SW480 (cell line): ENCODE data around the gene USHBP1.
A peak's percentile ranks its signal among the peaks of the same experiment; 100 is the strongest.

ENCODE experiments used
- DNase-seq: peaks from one replicate; pipeline ENCODE4 v3.0.0-alpha.2; 2016; ENCODE audit warnings: low spot score

Gene USHBP1

GRCh38 chr19:17262557-17262956 is 2.0 kb downstream of the USHBP1 start:
- DNase-seq, result no peak

- DNase-seq, result peak; percentile 84
These were observed 3.7 kb downstream of the USHBP1 start for GRCh38 chr19:17260842-17261325.

GRCh38 chr19:17259934-17260333 is 4.6 kb downstream of the USHBP1 start:
- DNase-seq, result no peak

GRCh38 chr19:17259118-17259780 is 5.3 kb downstream of the USHBP1 start:
- DNase-seq, result no peak

GRCh38 chr19:17256130-17256529 is 8.4 kb downstream of the USHBP1 start:
- no peak for DNase-seq

GRCh38 chr19:17255150-17255621 is 9.4 kb downstream of the USHBP1 start:
- DNase-seq, result peak; percentile 48

GRCh38 chr19:17254636-17255035 is 9.9 kb downstream of the USHBP1 start:
- no peak for DNase-seq

- no peak for DNase-seq
These were observed 14.5 kb downstream of the USHBP1 start for GRCh38 chr19:17249887-17250548.

DNA sequence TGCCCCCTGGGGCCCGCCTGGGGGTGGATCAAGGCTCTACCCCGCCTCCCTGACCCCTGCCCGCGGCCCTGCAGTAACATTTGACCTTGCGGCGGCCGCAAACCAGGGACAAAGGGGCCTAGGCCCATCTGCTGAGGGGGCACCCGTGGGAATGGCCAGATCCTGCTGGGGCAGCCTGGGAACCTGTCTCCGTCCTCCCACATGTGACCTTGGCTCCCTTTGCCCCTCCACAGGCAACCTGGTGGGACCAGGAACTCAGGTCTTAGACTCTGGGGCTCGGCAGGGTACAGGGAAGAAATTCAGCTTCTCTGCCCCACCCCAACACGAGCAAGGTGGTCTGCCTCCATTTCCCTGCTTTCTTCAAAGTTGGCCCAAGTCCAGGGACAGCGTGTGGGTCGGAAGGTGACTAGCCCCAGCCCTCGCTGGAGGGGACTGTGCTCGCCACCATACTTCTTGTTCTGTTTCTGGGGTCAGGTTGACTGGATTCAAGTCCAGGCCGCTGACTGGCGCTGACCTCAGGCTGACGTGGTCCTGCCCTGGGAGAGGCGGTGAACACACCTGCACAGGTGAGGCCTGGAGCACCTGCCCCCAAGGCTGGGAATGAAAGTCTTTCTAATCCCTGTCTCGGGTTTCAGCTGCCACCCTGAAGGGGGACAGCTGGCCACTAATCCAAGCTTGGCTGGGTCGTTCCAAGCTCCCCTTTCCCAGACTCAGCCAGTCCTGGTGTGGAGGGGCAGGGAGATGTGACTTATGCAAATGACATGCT is 16.4 kb downstream of the USHBP1 start:
- DNase-seq, result peak; percentile 43

DNA sequence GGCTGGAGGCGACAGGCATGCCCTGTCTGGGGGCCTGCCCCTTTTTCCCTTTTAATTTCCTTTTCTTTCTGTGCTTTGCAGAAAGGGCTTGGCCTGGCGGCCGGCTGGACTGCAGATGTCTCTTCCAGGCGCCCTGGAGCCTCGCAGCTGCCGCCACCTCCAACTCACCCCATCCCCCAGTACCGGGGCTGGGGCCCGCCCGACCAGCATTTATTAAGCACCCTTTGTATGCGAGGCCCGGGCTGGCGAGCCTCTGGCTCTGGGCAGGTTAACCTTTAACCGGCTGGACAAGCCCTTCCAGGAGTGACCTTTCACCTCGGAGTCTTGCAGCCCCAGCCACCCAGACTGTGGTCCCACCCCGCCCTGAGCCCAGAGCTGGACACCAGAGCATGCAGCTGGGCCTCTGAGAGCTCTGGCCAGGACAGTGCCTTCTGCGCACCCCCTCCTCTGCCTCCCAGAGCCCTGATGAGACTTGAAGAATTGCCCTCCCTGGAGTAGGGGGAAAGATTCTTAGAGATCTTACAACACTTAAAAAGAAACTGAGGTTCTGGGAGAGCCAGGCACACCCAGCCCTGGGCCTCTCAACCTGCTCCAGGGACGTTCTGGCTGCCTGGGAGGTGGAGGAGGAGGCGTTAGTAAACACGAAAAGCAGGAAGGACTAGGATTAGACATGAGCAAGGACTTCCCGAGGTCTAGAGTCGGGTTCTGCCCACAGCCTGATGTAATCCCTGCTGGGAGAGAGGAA is 17.7 kb downstream of the USHBP1 start:
- DNase-seq, result no peak

- DNase-seq, result no peak
These were observed 19.0 kb downstream of the USHBP1 start, which contains the start of gene NR2F6 for GRCh38 chr19:17245535-17245984. TSS of gene NR2F6 (minus strand) at chr19:17245919. CDS start at chr19:17245220, 699 bp downstream.

DNA sequence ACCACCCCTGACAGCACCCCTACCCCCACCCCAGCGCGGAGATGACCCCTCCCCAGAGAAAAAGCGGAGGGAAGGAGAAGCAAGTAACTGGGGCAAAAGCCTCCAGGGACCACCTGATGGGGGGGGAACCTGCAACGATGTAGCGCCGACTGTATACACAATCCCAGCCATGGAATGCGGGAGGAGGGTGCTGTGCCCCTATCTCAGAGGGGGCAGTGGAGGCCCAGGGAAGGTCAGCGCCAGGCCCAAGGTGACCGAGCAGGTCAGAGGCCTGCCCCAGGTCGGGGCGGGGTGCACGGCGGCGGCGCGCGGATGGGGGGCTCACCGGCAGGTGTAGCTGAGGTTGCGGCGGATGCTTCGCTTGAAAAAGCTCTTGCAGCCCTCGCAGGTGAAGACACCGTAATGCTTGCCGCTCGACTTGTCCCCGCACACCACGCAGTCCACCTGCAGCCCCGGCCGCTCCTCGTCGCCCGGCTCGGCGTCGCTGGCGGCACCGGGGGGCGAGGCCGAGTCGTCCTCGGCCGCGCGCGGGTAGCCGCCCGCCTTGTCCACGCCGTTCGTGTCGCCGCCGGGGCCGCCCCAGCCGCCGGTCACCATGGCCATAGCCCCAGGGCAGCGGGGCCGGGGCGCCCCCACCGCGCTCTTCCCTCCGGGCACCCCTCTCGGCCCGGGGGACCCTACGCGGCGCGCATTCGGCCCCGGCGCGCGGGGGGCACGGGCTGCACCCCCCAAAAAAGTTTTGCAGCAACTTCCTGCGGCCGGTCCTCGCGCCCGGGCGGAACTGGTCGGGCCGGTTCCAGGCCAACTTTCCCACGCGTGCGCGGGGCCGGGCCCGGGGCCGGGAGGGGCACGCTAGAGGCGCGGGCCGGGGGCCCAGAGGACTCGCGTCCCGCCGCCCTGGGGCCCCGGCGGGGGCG is 19.7 kb downstream of the USHBP1 start:
- no peak for DNase-seq

DNA sequence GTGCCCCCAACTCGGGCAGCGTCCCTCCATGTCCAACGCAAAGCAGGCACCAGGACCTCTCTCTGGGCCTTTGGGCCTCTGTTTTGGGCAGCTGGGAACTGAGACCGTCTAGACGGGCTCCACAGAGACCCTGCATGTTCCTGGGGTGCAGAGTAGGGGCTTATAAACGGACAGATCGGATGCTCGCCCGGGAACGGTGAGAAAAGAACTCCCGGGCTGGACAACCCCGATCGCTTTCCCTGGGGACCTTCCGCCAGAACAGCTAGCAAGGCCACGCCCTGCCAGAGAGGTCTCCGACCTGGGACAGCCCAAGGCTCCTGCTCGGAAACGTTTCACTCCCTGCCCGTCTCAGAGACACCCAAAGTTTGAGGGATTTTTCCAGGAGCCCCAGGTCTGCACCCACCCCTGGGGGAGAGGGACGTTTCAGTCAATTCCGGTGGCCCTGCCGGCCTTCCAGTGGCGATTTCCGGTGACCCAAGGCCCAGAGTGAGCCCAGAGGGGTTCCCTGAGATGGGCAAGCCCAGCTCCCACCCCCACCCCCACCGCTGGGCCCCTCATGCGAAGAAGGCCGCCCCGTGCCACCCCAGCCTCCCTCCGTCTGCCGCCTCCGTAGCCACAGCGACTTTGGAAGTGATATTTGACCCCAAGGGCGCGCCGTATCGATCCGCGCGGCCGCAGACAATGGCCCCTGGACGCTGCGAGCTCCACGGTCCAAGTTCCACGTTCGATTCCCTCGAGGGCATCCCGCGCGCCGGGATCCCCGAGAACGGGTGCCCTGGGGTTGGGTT is 20.5 kb downstream of the USHBP1 start:
- peak; percentile 66 for DNase-seq

DNA sequence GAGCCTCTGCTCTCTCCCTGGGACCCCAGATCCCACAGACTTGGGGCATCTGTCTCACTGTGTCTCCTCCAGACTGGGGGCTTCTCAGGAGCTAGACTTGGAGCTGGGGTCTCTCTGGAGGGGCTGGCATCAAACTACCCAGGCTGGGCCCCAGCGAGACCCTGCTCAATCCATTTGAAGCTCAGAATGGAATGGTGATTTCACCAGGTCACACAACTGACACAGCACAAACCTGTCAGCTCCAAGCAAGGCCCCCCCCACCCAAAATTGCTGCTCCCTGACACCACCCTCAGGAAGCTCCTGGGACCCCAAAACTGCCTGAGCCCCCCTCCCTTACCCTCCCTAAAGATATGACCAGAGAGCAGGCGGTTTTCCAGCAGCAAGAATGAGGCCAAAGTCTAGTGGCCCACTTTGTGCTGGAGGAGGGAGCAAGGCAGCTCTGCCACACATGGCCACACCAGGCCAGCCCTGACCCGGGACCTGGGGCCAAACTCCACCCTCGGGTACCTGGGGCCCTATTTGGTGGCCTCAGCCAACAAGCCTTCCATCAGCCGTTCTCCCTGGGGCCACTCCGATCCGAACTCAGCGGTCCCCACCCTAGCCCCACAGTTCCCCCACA is 21.2 kb downstream of the USHBP1 start:
- DNase-seq, result no peak

- DNase-seq, result no peak
These were observed 21.9 kb downstream of the USHBP1 start for GRCh38 chr19:17242431-17243208.

- DNase-seq, result no peak
These were observed 23.6 kb downstream of the USHBP1 start for GRCh38 chr19:17240826-17241399.

DNA sequence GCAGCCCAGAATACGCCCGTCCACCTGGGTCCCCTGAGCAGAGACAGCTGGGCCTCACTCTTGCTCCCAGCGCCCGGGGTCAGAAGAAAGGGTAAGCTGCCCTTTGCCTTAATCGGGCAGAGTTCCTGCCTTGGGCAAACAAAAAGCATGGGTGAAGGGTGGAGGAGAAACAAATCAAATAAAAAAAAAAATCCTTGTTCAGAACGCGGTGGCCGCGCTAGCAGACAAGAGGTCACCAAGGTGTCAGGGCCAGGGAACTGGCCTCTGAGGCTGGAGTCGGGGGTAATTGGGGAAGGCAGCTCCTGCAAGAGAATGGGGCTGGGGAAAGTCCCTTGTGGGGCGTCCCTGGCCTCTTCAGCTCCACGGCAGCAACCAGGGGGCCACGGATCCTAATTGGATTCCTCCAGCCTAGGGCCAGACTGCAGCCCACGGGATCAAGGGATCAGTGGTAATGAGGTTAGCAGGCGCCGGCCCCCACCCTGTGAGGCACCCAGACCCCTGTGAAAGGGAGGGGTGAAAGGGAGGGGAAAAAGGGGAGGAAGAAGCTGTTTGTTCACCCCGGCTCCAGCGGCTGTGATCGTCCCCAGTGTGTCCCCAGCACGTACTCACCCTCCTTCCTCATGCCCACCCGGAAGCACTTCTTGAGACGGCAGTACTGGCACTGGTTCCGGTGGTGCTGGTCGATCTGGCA is 24.3 kb downstream of the USHBP1 start:
- no peak for DNase-seq
